ENCODE results near the gene HNRNPUL2. TPM values are rescaled to one million over a fixed set of nuclear protein-coding genes. Genes with fewer than 3 reads are reported as not detected.

HNRNPUL2 gene
- total RNA-seq: 11.6 and 20.6 TPM in 2 replicates

DNA sequence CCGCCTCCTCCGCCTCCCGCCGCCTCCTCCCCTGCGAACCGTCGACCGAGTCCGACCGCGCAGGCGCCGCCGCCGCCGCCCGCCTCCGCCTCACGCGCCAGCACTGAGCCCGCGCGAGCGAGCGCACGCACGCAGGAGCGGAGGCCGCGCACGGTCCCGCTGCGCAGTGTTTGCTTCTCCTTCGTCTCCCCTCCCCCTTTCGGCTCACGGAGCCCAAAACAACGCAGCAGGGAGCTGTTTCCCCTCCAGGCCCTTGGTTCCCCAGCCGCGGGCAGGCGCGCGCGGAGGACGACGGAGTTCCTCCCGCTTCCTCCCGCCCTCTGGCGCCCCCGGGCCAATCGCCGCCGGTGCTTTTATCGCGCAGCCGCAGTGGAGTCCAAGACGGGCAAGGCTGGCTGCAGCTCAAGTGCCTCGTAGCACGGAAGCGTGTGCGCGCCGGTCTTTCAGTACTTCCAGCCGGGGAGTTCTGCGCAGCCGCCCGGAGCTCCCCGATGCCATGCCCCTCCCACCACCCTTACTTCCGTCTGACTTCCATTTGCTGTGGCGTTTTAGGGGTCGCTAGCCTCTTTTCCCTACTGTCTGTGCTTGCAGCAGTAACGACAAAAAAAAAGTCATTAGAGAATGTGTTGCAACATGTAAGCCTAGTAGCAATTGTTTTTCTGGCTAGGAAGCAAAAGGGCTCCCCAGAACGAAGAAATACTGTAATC is at the start of gene HNRNPUL2:
Gene HNRNPUL2, minus strand, starts transcription at position 293 of the 707 bp plus-strand sequence. CDS start 301 bp downstream, outside the sequence.

DNA sequence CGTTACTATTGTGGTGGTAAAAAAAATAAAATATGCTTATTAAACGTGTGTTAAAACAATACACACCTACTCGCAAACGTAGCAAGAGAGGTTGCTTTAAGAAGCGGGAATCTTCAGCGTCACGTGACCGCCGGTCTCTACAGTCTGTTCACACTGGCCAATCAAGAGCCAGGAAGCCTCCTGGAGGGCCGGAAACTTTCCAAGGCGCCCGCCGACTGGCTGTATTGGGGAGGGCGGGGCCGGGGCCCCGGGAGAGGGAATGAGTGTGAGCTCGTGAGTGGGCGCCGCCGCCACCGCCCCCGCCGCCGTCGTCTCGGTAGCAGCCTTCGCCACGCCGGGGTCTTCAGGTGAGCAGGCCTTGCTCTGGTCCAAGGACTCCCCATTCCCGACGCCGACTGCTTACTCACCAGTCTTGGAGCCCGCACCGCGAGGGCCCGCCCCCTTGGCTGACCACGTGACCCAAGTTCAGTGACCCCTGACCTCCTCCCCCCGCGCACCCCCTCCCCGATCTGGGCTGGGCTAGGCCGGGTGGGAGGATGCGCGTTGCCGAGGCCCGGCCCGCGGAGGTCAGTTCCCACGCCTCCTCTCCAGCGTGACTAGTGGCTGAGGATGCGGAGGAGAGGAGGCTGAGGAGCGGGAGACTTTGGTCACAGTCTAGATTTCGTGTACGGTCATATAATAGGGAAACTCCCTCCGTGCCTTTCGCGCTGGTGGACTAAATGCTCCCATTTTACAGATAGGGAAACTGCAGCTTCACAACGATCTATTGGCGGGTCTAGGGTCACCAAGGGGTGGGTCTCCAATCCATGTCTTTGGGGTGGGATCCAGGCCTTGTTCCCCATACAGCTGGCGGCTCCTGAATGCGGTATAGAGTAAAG is 44.1 kb upstream of the HNRNPUL2 start, which contains the start of gene TAF6L:
Gene TAF6L, plus strand, starts transcription at position 253 of the 878 bp plus-strand sequence. CDS start 4,388 bp downstream, outside the sequence.

DNA sequence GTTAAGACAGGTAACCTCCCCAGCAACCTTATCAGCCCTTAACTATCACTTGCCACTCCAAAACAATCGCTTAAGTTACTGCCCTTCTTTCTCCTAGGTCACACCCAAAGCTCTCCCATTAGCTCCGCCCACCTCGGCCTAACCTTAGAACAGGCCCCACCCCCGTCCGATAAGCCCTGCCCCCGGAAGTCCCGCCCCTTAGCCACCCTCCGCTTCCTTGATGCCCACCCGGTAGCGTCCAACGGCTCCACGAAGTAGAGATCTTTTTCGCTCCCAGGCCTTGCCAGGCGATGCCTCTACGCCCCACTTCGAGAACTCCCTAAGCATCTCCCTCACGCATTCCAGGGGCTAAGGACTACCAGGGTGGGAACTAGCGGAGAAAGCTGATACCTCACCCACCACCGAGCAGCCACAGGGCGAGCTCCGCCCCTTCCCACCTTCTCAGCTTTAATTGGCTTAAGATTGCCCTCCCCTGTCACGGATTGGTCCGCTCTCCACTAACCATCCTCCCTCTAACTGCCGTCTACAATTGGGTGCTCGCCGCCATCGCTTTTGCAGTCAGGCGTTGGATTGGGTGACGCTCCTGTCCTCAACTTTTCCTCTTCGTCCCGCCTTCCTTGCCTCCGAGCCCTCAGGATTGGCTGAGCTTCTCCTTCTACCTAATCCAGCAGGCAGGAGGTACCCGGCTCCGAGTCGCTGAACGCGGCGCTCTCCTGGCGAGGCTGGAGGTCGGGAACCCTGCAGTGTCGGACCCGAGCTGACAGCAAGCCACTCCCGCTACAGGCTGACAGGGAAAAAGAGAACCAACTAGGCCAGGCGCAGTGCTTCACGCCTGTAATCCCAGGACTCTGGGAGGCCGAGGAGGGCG is 26.7 kb upstream of the HNRNPUL2 start, which contains the start of gene ZBTB3:
Gene ZBTB3, minus strand, starts transcription at position 425 of the 868 bp plus-strand sequence. CDS start 496 bp downstream, outside the sequence.

DNA sequence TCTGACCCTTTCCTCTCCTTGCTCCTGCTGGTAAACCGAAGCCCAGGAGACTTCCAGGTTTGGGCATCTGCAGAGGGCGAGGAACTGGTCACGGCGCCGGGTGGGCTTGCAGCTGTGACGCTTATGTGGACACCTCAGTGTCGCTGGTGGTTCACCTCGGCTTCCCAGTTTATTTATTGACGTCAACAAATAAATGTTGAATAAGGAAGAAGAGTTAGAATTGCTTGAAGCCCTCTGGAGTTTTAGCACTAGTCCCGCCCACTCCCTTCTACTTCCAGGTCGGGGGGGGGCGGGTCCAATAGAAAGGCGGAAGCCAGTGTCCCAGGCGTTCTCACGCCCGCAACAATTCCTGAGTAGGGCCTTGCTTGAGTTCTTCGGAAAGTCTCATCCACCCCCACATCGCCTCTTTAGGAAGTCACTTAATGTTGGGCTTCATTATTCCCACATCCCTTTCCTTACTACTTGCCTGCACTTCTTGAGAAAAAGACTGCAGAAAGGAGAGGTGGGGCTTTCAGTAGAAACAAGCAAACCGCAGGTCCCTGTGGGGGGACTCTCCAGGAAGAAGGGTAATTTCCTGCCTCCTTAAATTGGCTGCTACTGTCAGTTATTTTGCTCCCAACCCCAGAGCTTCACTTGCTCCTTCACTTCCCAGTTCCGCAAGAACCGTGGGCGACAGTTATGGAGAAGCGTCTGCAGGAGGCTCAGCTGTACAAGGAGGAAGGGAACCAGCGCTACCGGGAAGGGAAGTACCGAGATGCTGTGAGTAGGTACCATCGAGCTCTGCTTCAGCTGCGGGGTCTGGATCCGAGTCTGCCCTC is 1.1 kb upstream of the HNRNPUL2 start, which contains the start of gene TTC9C:
Gene TTC9C, plus strand, starts transcription at position 316 of the 818 bp plus-strand sequence. Its CDS starts 363 bp downstream, at position 679.

DNA sequence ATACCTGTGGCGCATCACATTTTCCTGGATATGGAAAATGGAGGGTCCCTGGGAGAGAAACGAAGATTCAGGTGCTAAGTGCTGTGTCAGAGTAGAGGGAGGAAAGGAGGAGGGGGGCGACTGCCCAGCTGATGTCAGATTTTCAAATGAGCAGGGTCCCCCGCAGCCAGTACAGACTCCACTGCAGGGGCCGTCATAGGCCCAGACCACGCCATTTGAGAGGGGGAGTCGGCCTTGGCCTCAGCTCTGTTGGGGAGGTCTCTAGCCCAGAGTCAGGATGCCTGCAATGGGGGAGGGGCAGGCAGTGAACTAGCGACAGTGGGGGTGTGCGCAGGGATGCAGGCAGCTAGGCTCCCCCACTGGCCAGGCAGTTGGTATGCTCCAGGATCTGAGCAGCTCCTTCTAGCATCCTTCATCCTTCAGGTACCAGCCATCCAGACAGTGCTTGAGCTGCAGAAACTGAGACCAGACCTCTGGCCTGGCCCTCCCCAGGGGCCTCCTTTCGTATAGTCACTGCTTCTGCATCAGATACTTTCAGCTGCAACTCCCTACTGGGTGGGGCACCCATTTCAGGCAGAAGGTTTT is 19.9 kb downstream of the HNRNPUL2 start, which contains the start of the genes BSCL2 and GNG3:
Gene BSCL2, minus strand, starts transcription at position 148 of the 585 bp plus-strand sequence. CDS start 229 bp downstream, outside the sequence.
Gene GNG3, plus strand, starts transcription at position 400 of the 585 bp plus-strand sequence. CDS start 620 bp downstream, outside the sequence.

DNA sequence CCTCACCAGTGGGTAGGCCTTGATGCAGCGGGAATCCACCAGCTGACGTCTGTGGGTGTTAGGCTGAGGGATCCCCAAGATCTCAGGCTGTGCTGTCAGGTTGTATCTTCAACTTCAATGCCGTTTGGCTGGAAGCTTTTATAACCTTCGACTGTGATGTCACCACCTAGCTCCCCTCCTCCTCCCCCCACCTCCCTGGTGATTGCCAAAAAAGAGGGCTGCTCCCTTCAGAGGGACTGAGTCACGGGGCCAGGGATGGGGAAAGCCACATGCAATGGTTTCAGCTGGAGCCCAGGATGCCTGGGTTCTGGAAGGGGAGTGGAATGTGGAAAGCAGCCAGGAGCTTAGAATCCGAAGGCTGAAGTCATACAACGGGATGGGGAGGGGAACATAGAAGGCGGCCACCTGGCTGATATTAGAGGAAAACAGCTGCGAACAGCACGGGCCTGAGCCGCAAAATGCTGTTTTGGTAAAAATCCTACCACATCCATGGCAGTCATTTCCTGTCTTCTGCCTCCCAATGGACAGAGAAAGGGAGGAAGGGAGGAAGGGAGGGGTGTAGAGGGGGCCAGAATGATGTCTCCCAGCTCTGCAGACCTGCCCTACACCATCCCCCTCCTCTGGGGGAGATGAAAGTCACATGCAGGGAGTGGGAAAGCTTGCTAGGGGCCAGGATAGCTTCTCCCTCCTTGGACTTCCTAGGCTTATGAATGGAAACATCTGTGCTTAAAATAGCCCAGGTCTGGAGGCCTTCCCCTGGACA is 37.7 kb downstream of the HNRNPUL2 start, which contains the start of gene LRRN4CL:
Gene LRRN4CL, minus strand, starts transcription at position 110 of the 763 bp plus-strand sequence. CDS start 1,022 bp downstream, outside the sequence.

DNA sequence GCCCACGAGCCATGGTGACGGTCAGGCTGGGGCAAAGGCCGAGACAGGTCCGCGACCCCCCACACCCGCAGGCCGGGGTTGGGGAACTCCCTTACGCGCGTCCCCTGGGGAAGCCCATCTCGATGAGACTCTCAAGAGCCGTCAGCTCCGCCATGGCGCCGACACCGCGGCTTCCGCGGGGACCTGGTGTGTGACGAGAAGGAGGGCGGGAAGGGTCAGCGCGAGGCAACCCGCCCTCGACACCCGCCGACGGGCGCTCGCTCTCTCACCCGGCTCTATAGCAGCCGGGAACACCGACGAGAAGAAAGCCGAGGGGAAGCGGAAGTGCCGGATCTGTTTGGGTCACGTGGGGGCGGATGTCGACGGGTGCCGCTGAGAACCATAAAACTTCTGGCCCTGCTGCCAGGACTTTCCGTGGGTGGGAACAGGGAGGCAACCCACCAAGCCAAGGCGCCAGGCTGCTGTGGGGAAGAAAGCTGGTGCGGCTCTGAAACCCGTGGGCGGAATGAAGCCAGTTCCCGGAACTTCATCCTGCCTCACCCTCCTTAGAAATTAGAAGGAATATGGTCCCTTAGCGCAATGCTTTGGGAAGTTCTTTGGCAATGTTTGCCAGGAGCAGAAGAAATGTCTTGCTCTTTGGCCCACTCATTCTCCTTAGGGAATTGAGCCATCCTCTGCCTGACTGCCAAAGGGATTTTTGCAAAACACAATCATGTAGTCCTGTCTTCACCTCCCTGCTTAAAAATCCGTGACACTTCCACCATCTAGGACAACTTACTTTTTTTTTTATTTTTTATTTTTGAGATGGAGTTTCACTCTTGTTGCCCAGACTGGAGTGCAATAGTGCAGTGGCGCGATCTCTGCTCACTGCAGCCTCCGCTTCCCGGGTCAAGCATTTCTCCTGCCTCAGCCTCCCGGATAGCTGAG is 48.2 kb downstream of the HNRNPUL2 start, which contains the start of gene UBXN1:
Gene UBXN1, minus strand, starts transcription at position 304 of the 927 bp plus-strand sequence. Its CDS starts 150 bp downstream, at position 154.

DNA sequence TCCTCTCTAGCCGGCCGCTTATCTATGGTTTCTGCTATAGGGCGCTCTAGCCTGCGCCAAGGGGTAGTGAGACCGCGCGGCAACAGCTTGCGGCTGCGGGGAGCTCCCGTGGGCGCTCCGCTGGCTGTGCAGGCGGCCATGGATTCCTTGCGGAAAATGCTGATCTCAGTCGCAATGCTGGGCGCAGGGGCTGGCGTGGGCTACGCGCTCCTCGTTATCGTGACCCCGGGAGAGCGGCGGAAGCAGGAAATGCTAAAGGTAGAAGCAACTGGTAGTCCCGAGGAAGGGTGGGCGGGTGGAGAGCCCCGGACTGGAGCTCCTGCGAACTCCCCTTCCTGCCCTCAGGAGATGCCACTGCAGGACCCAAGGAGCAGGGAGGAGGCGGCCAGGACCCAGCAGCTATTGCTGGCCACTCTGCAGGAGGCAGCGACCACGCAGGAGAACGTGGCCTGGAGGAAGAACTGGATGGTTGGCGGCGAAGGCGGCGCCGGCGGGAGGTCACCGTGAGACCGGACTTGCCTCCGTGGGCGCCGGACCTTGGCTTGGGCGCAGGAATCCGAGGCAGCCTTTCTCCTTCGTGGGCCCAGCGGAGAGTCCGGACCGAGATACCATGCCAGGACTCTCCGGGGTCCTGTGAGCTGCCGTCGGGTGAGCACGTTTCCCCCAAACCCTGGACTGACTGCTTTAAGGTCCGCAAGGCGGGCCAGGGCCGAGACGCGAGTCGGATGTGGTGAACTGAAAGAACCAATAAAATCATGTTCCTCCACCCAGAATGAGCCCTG is 55.5 kb downstream of the HNRNPUL2 start, which contains the start of the genes LBHD1 and UQCC3:
Gene LBHD1, minus strand, starts transcription at position 660 of the 782 bp plus-strand sequence. CDS start 2,236 bp downstream, outside the sequence.
Gene UQCC3, plus strand, starts transcription at position 66 of the 782 bp plus-strand sequence. Its CDS starts 73 bp downstream, at position 139.

DNA sequence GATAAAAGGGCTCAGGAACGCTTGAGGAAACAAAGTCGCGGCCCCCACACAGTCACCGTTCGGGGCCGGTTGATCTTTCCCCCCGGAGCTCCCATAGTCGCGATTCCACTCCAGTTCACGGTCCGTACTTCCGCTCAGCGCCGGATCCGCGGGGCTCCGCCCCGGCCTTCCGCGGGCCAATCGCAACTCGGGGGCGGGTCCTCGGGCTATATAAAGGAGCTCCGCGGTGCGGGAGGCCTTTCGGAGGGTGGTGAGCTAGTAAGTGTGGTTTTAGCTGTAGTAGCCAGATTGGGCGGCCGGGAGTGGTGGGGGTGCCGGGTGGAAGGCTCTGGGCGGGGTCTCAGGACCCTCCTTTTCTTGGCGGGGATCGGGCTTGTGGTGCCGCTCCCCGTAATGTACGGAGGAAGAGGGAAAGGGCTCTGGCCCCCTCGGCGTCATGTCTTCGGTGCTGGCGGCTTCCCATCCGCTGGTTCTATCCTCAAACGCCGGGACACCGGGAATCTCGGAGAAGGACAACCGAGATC is 62.1 kb downstream of the HNRNPUL2 start, which contains the start of the genes C11orf98 and CSKMT:
Gene C11orf98, minus strand, starts transcription at position 136 of the 524 bp plus-strand sequence. Its CDS starts 41 bp downstream, at position 95.
Gene CSKMT, plus strand, starts transcription at position 238 of the 524 bp plus-strand sequence. CDS start 568 bp downstream, outside the sequence.

Other genes with a start within 250 kb of the HNRNPUL2 start
- gene AHNAK, start 180.7 kb downstream of the HNRNPUL2 start, total RNA-seq: 265 and 856 TPM in 2 replicates
- 1,482 and 1,970 TPM in 2 replicates for gene EEF1G, start 153.6 kb downstream of the HNRNPUL2 start, total RNA-seq
- 9.1 and 11.3 TPM in 2 replicates for gene TUT1, start 135.9 kb downstream of the HNRNPUL2 start, total RNA-seq
- gene MTA2, start 125.6 kb downstream of the HNRNPUL2 start, total RNA-seq: 183 and 215 TPM in 2 replicates
- 7.9 and 16.2 TPM in 2 replicates for gene EML3, start 114.7 kb downstream of the HNRNPUL2 start, total RNA-seq
- 1.7 and 1.9 TPM in 2 replicates for gene ROM1, start 114.2 kb downstream of the HNRNPUL2 start, total RNA-seq
- 24.9 and 33.7 TPM in 2 replicates for gene B3GAT3, start 105.5 kb downstream of the HNRNPUL2 start, total RNA-seq
- gene GANAB, start 80.8 kb downstream of the HNRNPUL2 start, total RNA-seq: 195 and 220 TPM in 2 replicates
- gene INTS5, start 74.2 kb downstream of the HNRNPUL2 start, total RNA-seq: 23.6 and 29.2 TPM in 2 replicates
- gene C11orf98, start 62.2 kb downstream of the HNRNPUL2 start, total RNA-seq: 21.0 and 61.2 TPM in 2 replicates
- gene CSKMT, start 62.1 kb downstream of the HNRNPUL2 start, total RNA-seq: 5.1 and 14.0 TPM in 2 replicates
- 10.8 and 22.6 TPM in 2 replicates for gene UQCC3, start 55.8 kb downstream of the HNRNPUL2 start, total RNA-seq
- 1.4 and 1.9 TPM in 2 replicates for gene LBHD1, start 55.2 kb downstream of the HNRNPUL2 start, total RNA-seq
- 139 and 221 TPM in 2 replicates for gene UBXN1, start 48.4 kb downstream of the HNRNPUL2 start, total RNA-seq
- 0.14 and 1.4 TPM in 2 replicates for gene LRRN4CL, start 37.9 kb downstream of the HNRNPUL2 start, total RNA-seq
- 18.1 and 22.0 TPM in 2 replicates for gene BSCL2, start 20.0 kb downstream of the HNRNPUL2 start, total RNA-seq
- not detected in 2 replicates for gene GNG3, start 19.8 kb downstream of the HNRNPUL2 start, total RNA-seq
- gene TTC9C, start 1.0 kb upstream of the HNRNPUL2 start, total RNA-seq: 18.1 and 31.4 TPM in 2 replicates
- 9.2 and 13.0 TPM in 2 replicates for gene ZBTB3, start 26.7 kb upstream of the HNRNPUL2 start, total RNA-seq
- 55.4 and 87.8 TPM in 2 replicates for gene POLR2G, start 34.1 kb upstream of the HNRNPUL2 start, total RNA-seq
- gene TAF6L, start 43.9 kb upstream of the HNRNPUL2 start, total RNA-seq: 19.1 and 21.2 TPM in 2 replicates
- gene TMEM179B, start 59.9 kb upstream of the HNRNPUL2 start, total RNA-seq: 24.3 and 35.5 TPM in 2 replicates
- gene TMEM223, start 64.5 kb upstream of the HNRNPUL2 start, total RNA-seq: 10.5 and 17.1 TPM in 2 replicates
- gene NXF1, start 78.0 kb upstream of the HNRNPUL2 start, total RNA-seq: 14.0 and 37.4 TPM in 2 replicates
- gene STX5, start 104.6 kb upstream of the HNRNPUL2 start, total RNA-seq: 29.7 and 47.2 TPM in 2 replicates
- not detected in 2 replicates for gene TEX54, start 105.4 kb upstream of the HNRNPUL2 start, total RNA-seq
- 68.5 and 89.2 TPM in 2 replicates for gene WDR74, start 112.1 kb upstream of the HNRNPUL2 start, total RNA-seq
- 692 and 1,787 TPM in 2 replicates for gene SLC3A2, start 153.4 kb upstream of the HNRNPUL2 start, total RNA-seq
- not detected in 2 replicates for gene CHRM1, start 193.9 kb upstream of the HNRNPUL2 start, total RNA-seq